Upper lobe of right lung (tissue), 1 donor: Measurements from ENCODE around the gene EML1. TPM values are rescaled to one million over a fixed set of nuclear protein-coding genes. Genes with fewer than 3 reads are reported as not detected.

Experiments
- ATAC-seq: fragments of 200-7000 bp; cut with Tn5 transposase; one replicate; pipeline ENCODE4 v1.9.1; 2020; ENCODE audit warnings: mild to moderate bottlenecking, moderate library complexity
- DNase-seq: peaks from one replicate; pipeline ENCODE4 v3.0.0-alpha.2; 2020
- H3K27ac ChIP-seq: fragments of 200-600 bp; one replicate; pipeline ENCODE4 v1.8.0; 2022
- H3K27me3 ChIP-seq: fragments of 200-600 bp; one replicate; pipeline ENCODE4 v1.8.0; 2022; ENCODE audit warnings: mild to moderate bottlenecking
- H3K36me3 ChIP-seq: fragments of 200-600 bp; one replicate; pipeline ENCODE4 v1.8.0; 2022
- H3K4me1 ChIP-seq: fragments of 200-600 bp; one replicate; pipeline ENCODE4 v1.8.0; 2022
- H3K4me3 ChIP-seq: fragments of 200-600 bp; one replicate; pipeline ENCODE4 v1.8.0; 2022; ENCODE audit warnings: mild to moderate bottlenecking
- H3K9me3 ChIP-seq: fragments of 200-600 bp; one replicate; pipeline ENCODE4 v1.8.0; 2022
- intact Hi-C: fragments of 100-400 bp; cut with DNase I; formaldehyde crosslinking; loops from one replicate; pipeline ENCODE4 v1.11.0; 2022
- total RNA-seq: library from RNA; stranded (reverse); fragmentation: NEBNext Ultra II Directional; extraction: Animal tissue kit (Norgen Biotek cat#: 25700); gene quantifications from one replicate; pipeline ENCODE4 v1.2.1, GENCODE V29; 2021
- TF ChIP-seq, protein P1 (sequence below): fragments of 200-600 bp; IDR thresholded peaks from one replicate; pipeline ENCODE4 v1.8.0; 2022; ENCODE audit warnings: antibody characterized with exemption
- donor health status: DM: no; HTN: yes; CAD: no; lungs with severe emphysema.

Gene EML1
- total RNA-seq, 1 donor from 2014 or later = 42.2 TPM

DNA sequence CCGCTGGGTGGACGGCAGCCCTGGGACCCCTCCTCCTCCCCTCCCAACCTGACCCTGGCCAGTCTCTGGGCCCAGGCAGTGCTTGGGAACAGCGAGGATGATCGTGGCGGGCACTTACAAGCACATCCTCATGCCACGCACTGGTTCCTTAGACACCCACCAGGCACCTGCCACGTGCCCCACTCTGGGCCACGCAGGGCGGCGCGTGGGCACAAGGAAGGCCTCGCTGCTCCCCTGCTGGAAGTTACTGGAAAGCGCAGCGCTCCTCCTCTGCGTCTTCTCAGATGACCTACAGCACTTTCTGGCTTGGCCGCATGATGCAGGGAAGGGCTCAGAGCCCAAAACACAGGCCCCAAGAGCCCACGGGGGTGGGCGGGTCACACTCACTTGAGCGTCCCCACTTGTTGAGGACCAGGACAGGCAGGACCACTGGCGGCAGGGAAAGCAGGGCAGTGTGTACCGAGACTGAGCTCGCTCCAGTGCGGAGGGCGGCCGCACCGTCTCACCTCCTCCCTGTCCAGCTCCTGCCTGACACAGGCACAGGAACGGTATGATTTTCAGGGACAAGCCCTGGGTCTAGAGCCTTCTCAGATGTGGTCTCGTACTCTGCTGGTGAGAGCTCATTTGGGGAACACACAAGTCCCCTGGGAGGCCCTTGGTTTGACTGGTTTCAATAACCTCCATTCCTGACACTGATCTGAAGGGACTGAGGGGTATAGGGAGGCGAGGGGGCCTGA, 143.7 kb downstream of the EML1 start:
- TF ChIP-seq, protein P1, sequence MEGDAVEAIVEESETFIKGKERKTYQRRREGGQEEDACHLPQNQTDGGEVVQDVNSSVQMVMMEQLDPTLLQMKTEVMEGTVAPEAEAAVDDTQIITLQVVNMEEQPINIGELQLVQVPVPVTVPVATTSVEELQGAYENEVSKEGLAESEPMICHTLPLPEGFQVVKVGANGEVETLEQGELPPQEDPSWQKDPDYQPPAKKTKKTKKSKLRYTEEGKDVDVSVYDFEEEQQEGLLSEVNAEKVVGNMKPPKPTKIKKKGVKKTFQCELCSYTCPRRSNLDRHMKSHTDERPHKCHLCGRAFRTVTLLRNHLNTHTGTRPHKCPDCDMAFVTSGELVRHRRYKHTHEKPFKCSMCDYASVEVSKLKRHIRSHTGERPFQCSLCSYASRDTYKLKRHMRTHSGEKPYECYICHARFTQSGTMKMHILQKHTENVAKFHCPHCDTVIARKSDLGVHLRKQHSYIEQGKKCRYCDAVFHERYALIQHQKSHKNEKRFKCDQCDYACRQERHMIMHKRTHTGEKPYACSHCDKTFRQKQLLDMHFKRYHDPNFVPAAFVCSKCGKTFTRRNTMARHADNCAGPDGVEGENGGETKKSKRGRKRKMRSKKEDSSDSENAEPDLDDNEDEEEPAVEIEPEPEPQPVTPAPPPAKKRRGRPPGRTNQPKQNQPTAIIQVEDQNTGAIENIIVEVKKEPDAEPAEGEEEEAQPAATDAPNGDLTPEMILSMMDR = no peak
- no peaks in the 10 kb centered on the region for H3K4me1 ChIP-seq
- H3K27me3 ChIP-seq = no peaks in the 10 kb centered on the region
- intact Hi-C loops = no loop called here
- DNase-seq (no peak), ATAC-seq (peak; percentile 26)
- H3K27ac ChIP-seq = no peak overlapping the region
- H3K4me3 ChIP-seq = no peak overlapping the region
- H3K9me3 ChIP-seq = no peaks in the 10 kb centered on the region
- H3K36me3 ChIP-seq = peaks cover 33% of the 10 kb centered on the region

DNA sequence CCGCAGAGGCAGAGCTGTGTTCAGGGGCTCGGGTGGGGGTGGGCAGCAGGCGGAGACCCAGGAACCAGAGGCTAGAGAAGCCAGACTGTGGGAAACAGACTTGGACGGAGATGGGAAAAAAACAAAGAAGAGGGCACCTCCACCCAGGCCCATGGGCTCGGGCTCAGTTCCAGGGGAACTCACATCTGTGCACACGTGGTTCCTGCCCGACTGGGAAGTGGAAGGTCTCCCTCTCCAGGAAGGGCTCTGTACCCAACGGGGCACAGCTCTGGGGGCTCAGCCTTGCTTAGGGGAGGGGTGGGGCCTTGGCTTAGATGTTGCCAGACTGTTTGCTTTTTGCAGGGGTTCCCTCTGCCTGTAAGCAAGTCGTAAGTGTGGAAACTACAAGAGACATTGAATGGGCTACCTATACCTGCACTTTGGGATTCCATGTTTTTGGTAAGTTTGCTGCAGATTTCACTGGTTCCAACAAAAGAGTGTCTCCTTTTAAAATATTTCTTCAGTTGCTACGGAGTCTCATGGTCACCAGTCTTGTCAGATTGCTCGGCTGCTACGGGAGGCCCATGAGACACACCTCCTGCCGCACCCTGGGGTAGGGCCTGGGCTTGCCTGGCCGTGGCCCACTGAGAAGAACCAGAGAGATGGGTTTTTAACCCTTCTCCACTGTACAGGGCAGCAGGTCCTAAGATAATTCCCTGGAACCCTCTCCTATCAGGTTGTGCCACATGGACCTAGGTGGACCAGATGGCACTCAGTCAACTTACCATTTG, 144.4 kb downstream of the EML1 start:
- no peak for ATAC-seq

DNA sequence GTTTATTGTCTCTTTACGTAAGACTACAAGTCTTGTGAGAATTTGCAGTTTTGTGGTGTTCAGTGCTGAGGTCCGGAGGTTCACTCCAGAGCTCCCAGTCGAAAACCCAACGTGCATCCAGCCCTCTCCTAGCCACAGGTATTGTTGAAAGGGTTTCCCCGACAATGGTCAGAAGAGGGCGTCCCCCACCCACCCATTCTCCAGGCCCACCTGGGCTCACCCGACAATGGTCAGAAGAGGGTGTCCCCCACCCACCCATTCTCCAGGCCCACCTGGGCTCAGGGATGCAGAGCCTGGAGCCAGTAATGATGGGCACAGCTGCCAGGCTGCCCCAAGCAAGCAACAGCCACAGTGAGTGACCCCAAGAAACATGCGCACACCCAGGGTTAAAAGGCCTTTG, 145.2 kb downstream of the EML1 start:
- DNase-seq (no peak), ATAC-seq (no peak)
- no peak overlapping the region for H3K4me3 ChIP-seq
- intact Hi-C loops = no loop called here
- TF ChIP-seq, protein P1 = no peak
- no peaks in the 10 kb centered on the region for H3K4me1 ChIP-seq
- H3K9me3 ChIP-seq = no peaks in the 10 kb centered on the region
- H3K36me3 ChIP-seq = peaks cover 40% of the 10 kb centered on the region
- no peak overlapping the region for H3K27ac ChIP-seq
- H3K27me3 ChIP-seq = no peaks in the 10 kb centered on the region

More for the DNA sequence above, 144.4 kb downstream of the EML1 start:
- TF ChIP-seq, protein P1 = no peak
- H3K27me3 ChIP-seq = no peaks in the 10 kb centered on the region
- H3K4me3 ChIP-seq = no peak overlapping the region
- no peaks in the 10 kb centered on the region for H3K9me3 ChIP-seq
- H3K36me3 ChIP-seq = peaks cover 40% of the 10 kb centered on the region
- no peak overlapping the region for H3K27ac ChIP-seq
- H3K4me1 ChIP-seq = no peaks in the 10 kb centered on the region
- no peak for DNase-seq
- intact Hi-C loops = no loop called here

DNA sequence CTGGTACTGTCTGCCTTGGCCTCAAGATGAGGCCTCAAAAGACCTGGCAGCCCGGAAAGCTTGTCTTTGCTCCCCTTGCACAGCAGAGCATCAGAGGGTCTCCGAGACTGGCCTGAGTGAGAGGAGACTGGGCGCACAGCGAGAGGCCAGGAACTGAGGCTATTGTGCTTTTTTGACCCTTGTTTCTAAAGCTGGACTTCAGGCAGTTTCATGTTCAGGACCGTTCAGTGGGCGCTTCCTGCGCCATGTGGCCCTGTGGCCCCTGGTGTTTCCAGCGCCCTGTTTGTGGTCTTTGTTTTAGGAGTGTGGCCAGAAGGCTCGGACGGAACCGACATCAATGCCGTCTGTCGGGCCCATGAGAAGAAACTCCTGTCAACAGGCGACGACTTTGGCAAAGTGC, 145.7 kb downstream of the EML1 start:
- TF ChIP-seq, protein P1 = no peak
- Histone ChIP-seq H3K36me3 (peaks cover 40% of the 10 kb centered on the region), H3K4me3 (no peak overlapping the region), H3K9me3 (no peaks in the 10 kb centered on the region), H3K27me3 (no peaks in the 10 kb centered on the region), H3K4me1 (no peaks in the 10 kb centered on the region), H3K27ac (no peak overlapping the region)
- intact Hi-C loops = no loop called here
- ATAC-seq (no peak), DNase-seq (no peak)

DNA sequence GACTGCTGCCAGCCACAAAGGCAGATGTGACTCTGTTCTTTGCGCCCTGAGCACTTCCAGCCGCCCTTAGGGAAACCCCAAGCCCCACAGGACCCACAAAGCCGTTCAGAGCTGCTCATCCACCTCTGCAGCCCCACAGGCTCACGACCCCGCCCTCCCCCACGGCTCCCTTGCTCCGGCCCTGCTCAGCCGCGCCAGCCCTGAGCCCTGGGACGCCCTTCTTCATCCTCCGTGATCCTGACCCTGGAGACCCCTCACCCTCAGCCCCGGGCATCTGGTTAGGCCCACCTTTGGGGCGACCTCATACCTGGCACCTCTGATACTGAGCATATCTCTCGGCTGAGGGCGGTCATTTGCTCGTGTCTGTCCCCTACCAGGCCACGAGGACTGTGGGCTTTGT, 146.2 kb downstream of the EML1 start:
- intact Hi-C loops = no loop called here
- Histone ChIP-seq H3K27ac (no peak overlapping the region), H3K36me3 (peaks cover 40% of the 10 kb centered on the region), H3K4me3 (no peak overlapping the region), H3K4me1 (no peaks in the 10 kb centered on the region), H3K9me3 (no peaks in the 10 kb centered on the region), H3K27me3 (no peaks in the 10 kb centered on the region)
- DNase-seq = no peak
- TF ChIP-seq, protein P1 = no peak
- no peak for ATAC-seq
